Measurements from ENCODE around the gene BRD1.

BRD1 gene

DNA sequence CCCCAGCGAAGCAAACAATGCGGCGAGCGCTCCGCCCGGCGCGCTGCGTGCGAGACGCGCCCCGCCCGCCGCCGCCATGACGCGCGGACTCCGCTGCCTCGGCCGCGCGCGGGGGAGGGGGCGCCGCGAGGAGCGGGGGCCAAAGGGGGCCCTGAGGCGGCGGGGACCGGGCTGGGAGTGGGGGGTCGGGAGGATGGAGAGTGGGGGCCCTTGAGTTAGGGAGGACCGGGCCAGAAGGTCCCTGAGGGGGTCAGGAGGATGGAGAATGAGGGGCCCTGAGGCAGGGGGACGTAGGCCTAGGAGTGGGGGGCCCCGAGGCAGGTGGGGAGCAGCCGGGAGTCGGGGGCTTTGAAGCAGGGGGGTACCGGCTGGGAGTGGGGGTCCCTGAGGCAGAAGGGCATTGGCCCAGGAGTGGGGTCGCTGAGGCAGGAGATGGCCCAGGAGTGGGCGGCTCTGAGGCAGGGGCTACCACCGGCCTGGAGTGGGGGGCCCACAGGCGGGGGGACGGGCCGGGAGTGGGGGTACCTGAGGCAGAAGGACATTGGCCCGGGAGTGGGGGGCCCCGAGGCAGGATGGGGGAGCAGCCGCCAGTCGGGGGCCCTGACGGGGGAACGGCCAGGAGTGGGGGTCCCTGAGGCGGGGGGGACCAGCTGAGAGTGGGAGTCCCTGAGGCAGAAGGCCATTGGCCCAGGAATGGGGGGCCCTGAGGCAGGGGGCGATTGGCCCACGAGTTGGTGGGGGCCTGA lies at the start of gene BRD1:
TSS of gene BRD1 (minus strand) at position 21 of the 746 bp plus-strand sequence. CDS start 3,556 bp downstream, outside the sequence.
- H3K4me3 ChIP-seq (replicated peaks; ENCODE audit: low read depth, low read length): peak within 1 kb of the TSS; percentile 74
- no peak for TF ChIP-seq CTCF (IDR thresholded peaks at IDR 0.05; ENCODE audit: low read length, missing control alignments)
- peak; percentile 66 for DNase-seq (ENCODE audit: low read depth)

GRCh38 chr22:49873228-49873940 lies 45.7 kb upstream of the BRD1 start:
- no peak for TF ChIP-seq CTCF (IDR thresholded peaks at IDR 0.05; ENCODE audit: low read length, missing control alignments)
- DNase-seq (ENCODE audit: low read depth): no peak
- H3K4me3 ChIP-seq (replicated peaks; ENCODE audit: low read depth, low read length): no peak overlapping the region

DNA sequence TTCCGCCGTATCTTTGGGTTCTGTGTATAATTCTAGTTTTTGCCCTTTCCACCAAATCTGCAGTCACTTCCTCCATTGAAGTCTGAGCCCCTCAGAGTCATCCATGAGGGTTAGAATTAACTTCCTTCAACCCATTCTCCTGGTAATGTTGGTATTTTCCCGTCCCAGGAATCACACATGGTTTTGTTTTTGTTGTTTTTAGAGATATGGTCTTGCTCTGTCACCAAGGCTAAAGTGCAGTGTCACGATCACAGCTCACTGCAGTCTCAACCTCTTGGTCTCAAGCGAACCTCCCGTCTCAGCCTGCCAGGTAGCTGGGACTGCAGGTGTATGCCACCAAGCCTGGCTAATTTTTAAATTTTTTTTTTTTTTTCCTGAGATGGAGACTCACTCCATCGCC lies 44.7 kb upstream of the BRD1 start:
- no peak for DNase-seq (ENCODE audit: low read depth)
- TF ChIP-seq CTCF (IDR thresholded peaks at IDR 0.05; ENCODE audit: low read length, missing control alignments): no peak
- no peak overlapping the region for H3K4me3 ChIP-seq (replicated peaks; ENCODE audit: low read depth, low read length)

DNA sequence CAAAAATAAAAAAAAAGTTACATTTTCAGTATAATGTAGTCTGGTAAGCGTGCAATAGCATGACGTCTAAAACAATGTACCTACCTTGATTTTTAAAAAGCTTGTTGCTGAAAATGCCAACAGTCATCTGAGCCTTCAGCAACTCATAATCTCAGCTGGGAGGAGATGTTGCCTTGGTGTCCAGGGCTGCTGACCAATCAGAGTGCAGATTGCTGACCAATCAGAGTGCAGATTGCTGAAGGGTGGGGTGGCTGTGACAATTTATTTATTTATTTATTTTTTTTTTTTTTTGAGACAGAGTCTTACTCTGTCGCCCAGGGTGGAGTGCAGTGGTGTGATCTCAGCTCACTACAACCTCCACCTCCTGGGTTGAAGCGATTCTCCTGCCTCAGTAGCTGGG lies 43.8 kb upstream of the BRD1 start:
- H3K4me3 ChIP-seq (replicated peaks; ENCODE audit: low read depth, low read length): no peak overlapping the region
- DNase-seq (ENCODE audit: low read depth): no peak
- no peak for TF ChIP-seq CTCF (IDR thresholded peaks at IDR 0.05; ENCODE audit: low read length, missing control alignments)

- no peak for DNase-seq (ENCODE audit: low read depth)
- H3K4me3 ChIP-seq (replicated peaks; ENCODE audit: low read depth, low read length): no peak overlapping the region
- TF ChIP-seq CTCF (IDR thresholded peaks at IDR 0.05; ENCODE audit: low read length, missing control alignments): no peak
Measured at GRCh38 chr22:49869845-49870712, 42.4 kb upstream of the BRD1 start.

GRCh38 chr22:49869086-49869830 lies 41.6 kb upstream of the BRD1 start:
- no peak for DNase-seq (ENCODE audit: low read depth)
- H3K4me3 ChIP-seq (replicated peaks; ENCODE audit: low read depth, low read length): no peak overlapping the region
- no peak for TF ChIP-seq CTCF (IDR thresholded peaks at IDR 0.05; ENCODE audit: low read length, missing control alignments)
